ENCODE measurements around the gene SLC7A14. TPM values are rescaled to one million over a fixed set of nuclear protein-coding genes. Genes with fewer than 3 reads are reported as not detected.

The SLC7A14 gene
- polyA plus RNA-seq, 2 of the 4 experiments (the other 2 are of a cell fraction): not detected

- no peaks in the 10 kb centered on the region for H3K9me3 ChIP-seq
- TF ChIP-seq CTCF (IDR thresholded peaks at IDR 0.05): peak; percentile 96
- no peak for TF ChIP-seq NFE2L2 (conservative IDR thresholded peaks at IDR 0.05; ENCODE audit: low read length)
- peak; percentile 97 for TF ChIP-seq SMC3 (IDR thresholded peaks at IDR 0.05)
- peak; percentile 97 to 98 for TF ChIP-seq RAD21 (conservative IDR thresholded peaks at IDR 0.05 in 1 of 2, IDR thresholded peaks at IDR 0.05 in 1 of 2)
- CTCF ChIA-PET: interaction anchor here (0.6 to 10.5 kb wide), 63 partner anchors 8 to 448 kb away, joined by 3 to 277 read pairs (median 4); no protein-coding TSS in a partner anchor
- no peak overlapping the region for H3K4me3 ChIP-seq
- POLR2A ChIA-PET: interaction anchor here (0.8 kb wide), 1 partner anchor 397 kb away, joined by 3 read pairs; no protein-coding TSS in a partner anchor
- WGBS (ENCODE audit: missing lambda C conversion rate): 36% methylated on average over 5 of the region's 5 CpGs
- no peak overlapping the region for H3K27ac ChIP-seq
- H3K4me2 ChIP-seq: no peak overlapping the region
- no peak for FAIRE-seq
- DNase-seq (ENCODE audit: low read depth in 1 of 2, low spot score in 1 of 2): peak; percentile 49 to 63
- no peaks in the 10 kb centered on the region for H3K4me1 ChIP-seq
- peak; percentile 62 to 84; a peak in 5 of 6 replicates for ATAC-seq
Observed at GRCh38 chr3:170414202-170414663, 171.6 kb downstream of the SLC7A14 start.

GRCh38 chr3:170413291-170413690 is 172.6 kb downstream of the SLC7A14 start:
- FAIRE-seq: no peak
- peaks cover under 1% of the 10 kb centered on the region; the same call in 1 of the 3 replicates for H3K4me1 ChIP-seq
- no peak overlapping the region for H3K4me2 ChIP-seq
- ChIA-PET POLR2A (no interaction called here), CTCF (interaction anchor here (0.6 to 10.5 kb wide), 38 partner anchors 9 to 449 kb away, joined by 3 to 277 read pairs (median 6); no protein-coding TSS in a partner anchor)
- ATAC-seq: no peak
- no peak for DNase-seq (ENCODE audit: low read depth in 1 of 2, low spot score in 1 of 2)
- no peak overlapping the region for H3K4me3 ChIP-seq
- TF ChIP-seq HEYL (CRISPR knock-in tag; IDR thresholded peaks at IDR 0.05) (no peak), HMGXB4 (CRISPR knock-in tag; IDR thresholded peaks at IDR 0.05; ENCODE audit: borderline replicate concordance) (no peak)
- no peaks in the 10 kb centered on the region for H3K9me3 ChIP-seq
- no peak overlapping the region for H3K27ac ChIP-seq
- WGBS (ENCODE audit: missing lambda C conversion rate): 98% methylated on average over 4 of the region's 4 CpGs

GRCh38 chr3:170410428-170411029 is 175.3 kb downstream of the SLC7A14 start:
- DNase-seq (ENCODE audit: low read depth in 1 of 2, low spot score in 1 of 2): peak; percentile 36 to 41
- no peak overlapping the region for H3K4me2 ChIP-seq
- peak; percentile 38; the same call in 1 of the 2 replicates for TF ChIP-seq GATA3 (IDR thresholded peaks at IDR 0.05; ENCODE audit: borderline replicate concordance)
- peak; percentile 77 for TF ChIP-seq CTCF (IDR thresholded peaks at IDR 0.05)
- TF ChIP-seq HEYL (CRISPR knock-in tag; IDR thresholded peaks at IDR 0.05): no peak
- TF ChIP-seq BHLHE40 (IDR thresholded peaks at IDR 0.05; ENCODE audit: low read depth, low read length): no peak
- peak; percentile 76 to 82 for TF ChIP-seq RAD21 (conservative IDR thresholded peaks at IDR 0.05 in 1 of 2, IDR thresholded peaks at IDR 0.05 in 1 of 2)
- TF ChIP-seq SMC3 (IDR thresholded peaks at IDR 0.05): peak; percentile 81
- TF ChIP-seq MAFK (IDR thresholded peaks at IDR 0.05; ENCODE audit: partially characterized antibody): no peak
- peaks cover 9% of the 10 kb centered on the region; the same call in 2 of the 3 replicates for H3K4me1 ChIP-seq
- peak in 1 of 2 experiments; percentile 48; a peak in 3 of 6 replicates for ATAC-seq
- ChIA-PET CTCF (interaction anchor here (0.6 to 10.5 kb wide), 20 partner anchors 12 to 647 kb away, joined by 3 to 277 read pairs (median 3); partner anchors contain the start of gene SKIL), POLR2A (interaction anchor here (1.8 kb wide), 1 partner anchor 54 kb away, joined by 11 read pairs; the partner anchor contains the start of gene SKIL)
- no peak for FAIRE-seq
- H3K9me3 ChIP-seq: no peaks in the 10 kb centered on the region
- H3K4me3 ChIP-seq: no peak overlapping the region
- 30% methylated on average over 4 of the region's 4 CpGs for WGBS (ENCODE audit: missing lambda C conversion rate)
- H3K27ac ChIP-seq: no peak overlapping the region

Other genes starting within 250 kb of the SLC7A14 start
- 53.7 and 64.2 TPM in 2 replicates for gene SKIL, start 228.4 kb downstream of the SLC7A14 start, polyA plus RNA-seq (2011; rRNA removed)
- 39.6 to 43.8 TPM (median 40.3 TPM) in 3 replicates for gene SKIL, start 228.4 kb downstream of the SLC7A14 start, polyA plus RNA-seq (2017; fragmentation: RNase III; extraction: RNeasy Plus Mini Kit Qiagen cat#74134 plus additional on column Dnase treatment)
- 0.42 and 0.44 TPM in 2 replicates for gene CLDN11, start 167.2 kb downstream of the SLC7A14 start, polyA plus RNA-seq (2011; rRNA removed)
- 0.42 to 0.61 TPM (median 0.56 TPM) in 3 replicates for gene CLDN11, start 167.2 kb downstream of the SLC7A14 start, polyA plus RNA-seq (2017; fragmentation: RNase III; extraction: RNeasy Plus Mini Kit Qiagen cat#74134 plus additional on column Dnase treatment)